Measurements from ENCODE around the gene TMEM165. TPM values are rescaled to one million over a fixed set of nuclear protein-coding genes. Genes with fewer than 3 reads are reported as not detected.

TMEM165 gene
- total RNA-seq, 2 donors from 2014 or later = 75.5 to 90.1 TPM

DNA sequence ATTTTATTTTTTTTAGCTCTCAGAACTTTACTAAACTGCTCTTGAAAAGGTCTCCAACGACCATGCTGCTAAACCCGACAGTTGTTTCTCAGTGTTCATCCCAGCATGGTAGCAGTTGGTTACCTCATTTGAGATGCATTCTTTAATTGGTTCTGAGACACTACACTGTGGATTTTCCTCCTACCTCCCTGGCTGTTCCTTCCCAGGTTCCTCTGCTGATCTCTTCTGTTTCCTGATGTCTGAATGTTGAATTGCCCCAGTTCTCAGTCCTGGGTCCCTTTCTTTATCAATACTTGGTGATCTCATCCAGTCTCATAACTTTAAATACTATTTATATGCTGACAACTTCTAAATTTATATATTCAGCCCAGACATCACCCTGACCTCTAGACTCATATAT, 19.1 kb upstream of the TMEM165 start:
- Histone ChIP-seq H3K27ac (no peak overlapping the region), H3K9me3 (no peaks in the 10 kb centered on the region), H3K36me3 (no peaks in the 10 kb centered on the region), H3K4me3 (no peak overlapping the region), H3K27me3 (no peaks in the 10 kb centered on the region), H3K4me1 (no peaks in the 10 kb centered on the region)
- TF ChIP-seq, protein P1, sequence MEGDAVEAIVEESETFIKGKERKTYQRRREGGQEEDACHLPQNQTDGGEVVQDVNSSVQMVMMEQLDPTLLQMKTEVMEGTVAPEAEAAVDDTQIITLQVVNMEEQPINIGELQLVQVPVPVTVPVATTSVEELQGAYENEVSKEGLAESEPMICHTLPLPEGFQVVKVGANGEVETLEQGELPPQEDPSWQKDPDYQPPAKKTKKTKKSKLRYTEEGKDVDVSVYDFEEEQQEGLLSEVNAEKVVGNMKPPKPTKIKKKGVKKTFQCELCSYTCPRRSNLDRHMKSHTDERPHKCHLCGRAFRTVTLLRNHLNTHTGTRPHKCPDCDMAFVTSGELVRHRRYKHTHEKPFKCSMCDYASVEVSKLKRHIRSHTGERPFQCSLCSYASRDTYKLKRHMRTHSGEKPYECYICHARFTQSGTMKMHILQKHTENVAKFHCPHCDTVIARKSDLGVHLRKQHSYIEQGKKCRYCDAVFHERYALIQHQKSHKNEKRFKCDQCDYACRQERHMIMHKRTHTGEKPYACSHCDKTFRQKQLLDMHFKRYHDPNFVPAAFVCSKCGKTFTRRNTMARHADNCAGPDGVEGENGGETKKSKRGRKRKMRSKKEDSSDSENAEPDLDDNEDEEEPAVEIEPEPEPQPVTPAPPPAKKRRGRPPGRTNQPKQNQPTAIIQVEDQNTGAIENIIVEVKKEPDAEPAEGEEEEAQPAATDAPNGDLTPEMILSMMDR (IDR thresholded peaks at IDR 0.05) = no peak
- DNase-seq (ENCODE audit: low spot score) = no peak

DNA sequence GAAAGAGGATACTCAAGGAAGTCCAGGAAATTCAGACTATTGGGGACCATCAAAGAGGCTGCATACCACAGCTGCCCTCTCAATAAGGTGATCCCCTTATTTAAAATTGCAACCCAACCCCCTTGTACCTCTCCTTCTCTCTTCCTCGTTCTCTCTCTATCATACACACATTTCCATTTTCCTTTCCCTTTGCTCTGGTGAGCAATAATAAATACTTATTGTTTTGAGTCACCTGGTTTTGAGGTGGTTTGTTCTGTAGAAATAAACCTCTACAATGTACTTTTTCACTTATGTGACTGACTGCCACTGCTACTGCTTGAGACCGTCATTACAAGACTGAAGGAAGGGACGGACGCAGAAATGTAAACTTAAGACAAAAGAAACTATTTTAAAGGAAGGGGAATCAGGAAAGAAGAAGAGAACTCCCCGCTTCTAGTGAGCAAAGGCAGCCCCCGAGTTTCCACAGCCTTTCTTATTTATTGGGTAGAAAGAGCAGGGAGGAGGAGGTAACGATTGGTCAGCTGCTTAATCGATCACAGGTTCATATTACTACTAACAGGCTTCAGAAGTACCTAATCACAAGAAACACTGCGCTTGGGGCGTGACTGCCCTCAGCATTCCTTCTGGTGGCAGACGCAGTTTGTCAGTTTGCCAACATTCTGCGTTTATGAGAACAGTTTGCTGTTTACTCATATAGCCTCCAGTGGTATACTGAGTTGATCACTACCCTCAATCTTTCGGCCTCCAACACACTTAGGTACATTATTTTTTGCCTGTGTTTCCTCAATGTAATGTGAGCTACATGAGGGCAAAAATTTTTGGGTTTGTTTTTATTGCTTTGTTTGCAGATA, 16.9 kb upstream of the TMEM165 start:
- no peak overlapping the region for H3K4me3 ChIP-seq
- no peaks in the 10 kb centered on the region for H3K9me3 ChIP-seq
- H3K27me3 ChIP-seq = no peaks in the 10 kb centered on the region
- H3K36me3 ChIP-seq = no peaks in the 10 kb centered on the region
- no peak for DNase-seq (ENCODE audit: low spot score)
- H3K27ac ChIP-seq = no peak overlapping the region
- no peaks in the 10 kb centered on the region for H3K4me1 ChIP-seq
- TF ChIP-seq, protein P1 (IDR thresholded peaks at IDR 0.05) = no peak

DNA sequence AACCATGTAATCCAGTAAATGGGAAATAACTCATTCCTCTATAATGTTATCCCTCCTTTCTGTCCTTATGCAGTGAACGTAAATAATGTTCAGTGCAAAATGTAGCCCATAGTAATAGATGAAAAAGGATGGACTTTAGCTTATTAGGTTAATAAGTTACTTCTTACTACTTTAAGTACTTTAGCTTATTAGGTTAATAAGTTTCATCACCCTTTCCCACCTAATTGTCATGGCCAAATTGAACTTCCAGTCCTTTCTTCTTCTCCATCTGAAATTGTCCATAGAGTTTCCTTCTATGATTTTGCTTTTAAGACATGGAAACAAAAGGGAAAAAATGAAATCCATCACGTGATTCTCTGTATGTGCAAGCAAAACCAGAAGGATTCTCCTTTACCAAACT, 15.2 kb upstream of the TMEM165 start:
- Histone ChIP-seq H3K27me3 (no peaks in the 10 kb centered on the region), H3K27ac (no peak overlapping the region), H3K4me1 (no peaks in the 10 kb centered on the region), H3K4me3 (no peak overlapping the region), H3K9me3 (no peaks in the 10 kb centered on the region), H3K36me3 (no peaks in the 10 kb centered on the region)
- TF ChIP-seq, protein P1 (IDR thresholded peaks at IDR 0.05) = no peak
- DNase-seq (ENCODE audit: low spot score) = no peak

DNA sequence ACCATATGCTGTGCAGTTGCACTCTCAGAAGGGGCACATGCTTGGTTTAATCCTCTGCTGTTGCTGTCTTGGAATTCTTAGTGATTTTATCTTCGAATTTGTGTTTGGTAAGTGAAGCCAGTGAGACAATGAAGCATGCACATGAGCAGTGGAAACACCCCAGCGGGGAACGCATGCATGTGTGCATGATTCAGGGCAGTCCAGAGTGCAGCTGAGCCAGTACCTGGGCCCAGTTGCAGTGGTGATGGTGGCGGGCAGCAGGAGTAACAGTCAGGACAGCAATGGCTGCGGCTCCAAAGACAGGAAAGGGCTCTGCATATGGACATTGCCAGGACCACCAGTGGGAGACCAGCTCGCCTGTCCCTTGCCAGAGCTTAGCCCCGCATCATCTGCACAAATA, 14.3 kb upstream of the TMEM165 start:
- Histone ChIP-seq H3K36me3 (no peaks in the 10 kb centered on the region), H3K27ac (no peak overlapping the region), H3K9me3 (no peaks in the 10 kb centered on the region), H3K4me1 (no peaks in the 10 kb centered on the region), H3K4me3 (no peak overlapping the region), H3K27me3 (no peaks in the 10 kb centered on the region)
- peak; percentile 34 for DNase-seq (ENCODE audit: low spot score)
- TF ChIP-seq, protein P1 (IDR thresholded peaks at IDR 0.05) = no peak

DNA sequence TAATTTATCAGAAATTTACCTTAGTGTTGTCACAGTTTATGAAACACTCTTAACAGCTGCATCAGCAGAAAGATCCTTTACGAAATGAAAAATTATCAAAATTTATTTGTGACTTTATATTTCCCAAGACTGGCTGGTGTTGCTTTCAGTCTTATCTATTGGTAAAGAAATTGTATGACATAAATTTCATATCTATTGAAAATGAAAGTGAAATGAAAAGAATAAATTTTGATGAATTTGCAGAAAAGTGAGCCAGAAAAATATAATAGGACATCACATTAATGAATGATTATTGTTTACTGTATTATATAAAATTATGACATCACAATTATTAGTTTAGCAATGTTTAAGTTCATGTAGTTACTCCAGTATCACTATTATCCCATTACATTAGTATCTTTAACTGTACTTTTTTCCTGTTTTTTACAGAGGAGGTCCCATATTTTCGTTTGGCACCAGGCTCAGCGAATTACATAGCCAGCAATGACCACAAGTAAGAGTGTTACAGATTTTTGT, 13.2 kb upstream of the TMEM165 start:
- Histone ChIP-seq H3K4me3 (no peak overlapping the region), H3K9me3 (no peaks in the 10 kb centered on the region), H3K27ac (no peak overlapping the region), H3K27me3 (no peaks in the 10 kb centered on the region), H3K4me1 (no peaks in the 10 kb centered on the region), H3K36me3 (no peaks in the 10 kb centered on the region)
- TF ChIP-seq, protein P1 (IDR thresholded peaks at IDR 0.05) = no peak
- no peak for DNase-seq (ENCODE audit: low spot score)

All from right atrium auricular region (tissue), 2 donors.